OCI-LY1 (cell line): ENCODE data around the gene CENPO.
A peak's percentile ranks its signal among the peaks of the same experiment; 100 is the strongest.

Experiments
- H2AFZ ChIP-seq: fragments of 200-600 bp; sonication (generic), shearing (Covaris generic); 2 replicates; pipeline ENCODE4 v1.6.0; 2014; ENCODE audit warnings: antibody characterized with exemption, mild to moderate bottlenecking, low read length
- H3F3A ChIP-seq: fragments of 200-600 bp; sonication (generic), shearing (Covaris generic); 2 replicates; pipeline ENCODE4 v1.6.0; 2014; ENCODE audit warnings: mild to moderate bottlenecking, antibody characterized with exemption, low read length, moderate library complexity; ENCODE audit not compliant: insufficient read depth
- H3K27ac ChIP-seq: fragments of 200-600 bp; sonication (generic); 2 replicates; pipeline ENCODE4 v1.5.1; 2014; ENCODE audit warnings: low read length, mixed run types, mild to moderate bottlenecking, low read depth; ENCODE audit not compliant: poor library complexity, severe bottlenecking
- H3K27me3 ChIP-seq: fragments of 200-600 bp; sonication (generic); 2 replicates; pipeline ENCODE4 v1.6.0; 2014; ENCODE audit warnings: antibody characterized with exemption, mild to moderate bottlenecking, low read length, moderate library complexity; ENCODE audit not compliant: insufficient read depth
- H3K36me3 ChIP-seq: fragments of 200-600 bp; sonication (generic); 2 replicates; pipeline ENCODE4 v1.6.1; 2014; ENCODE audit warnings: mild to moderate bottlenecking, antibody characterized with exemption, low read length, moderate library complexity, mixed read lengths; ENCODE audit not compliant: insufficient read depth
- H3K4me1 ChIP-seq: fragments of 200-600 bp; sonication (generic); 2 replicates; pipeline ENCODE4 v1.5.1; 2014; ENCODE audit warnings: mild to moderate bottlenecking, low read length, moderate library complexity; ENCODE audit not compliant: insufficient read depth, severe bottlenecking
- H3K4me2 ChIP-seq: fragments of 200-600 bp; sonication (generic), shearing (Covaris generic); 2 replicates; pipeline ENCODE4 v1.6.1; 2014; ENCODE audit warnings: low read length
- H3K4me3 ChIP-seq: fragments of 200-600 bp; sonication (generic); 2 replicates; pipeline ENCODE4 v1.5.1; 2014; ENCODE audit warnings: low read length, low read depth, mild to moderate bottlenecking, mixed read lengths; ENCODE audit not compliant: poor library complexity, severe bottlenecking
- H3K79me2 ChIP-seq: fragments of 200-600 bp; shearing (Covaris generic); 2 replicates; pipeline ENCODE4 v1.6.1; 2016; ENCODE audit warnings: mixed run types, low read length, mixed read lengths; ENCODE audit not compliant: insufficient read depth
- H3K9ac ChIP-seq: fragments of 200-600 bp; sonication (generic), shearing (Covaris generic); 2 replicates; pipeline ENCODE4 v1.6.1; 2014; ENCODE audit warnings: mild to moderate bottlenecking, low read length, mixed read lengths
- H3K9me2 ChIP-seq: fragments of 200-600 bp; sonication (generic), shearing (Covaris generic); 2 replicates; pipeline ENCODE4 v1.6.1; 2014; ENCODE audit warnings: low read depth, mild to moderate bottlenecking, low read length, mixed read lengths
- H3K9me3 ChIP-seq: fragments of 200-600 bp; shearing (Covaris generic); 2 replicates; pipeline ENCODE4 v1.6.1; 2014; ENCODE audit warnings: low read length, mixed read lengths
- H4K20me1 ChIP-seq: fragments of 200-600 bp; sonication (generic), shearing (Covaris generic); 2 replicates; pipeline ENCODE4 v1.6.0; 2016; ENCODE audit warnings: mild to moderate bottlenecking, low read length; ENCODE audit not compliant: insufficient read depth
- EZH2 ChIP-seq: fragments of 200-600 bp; sonication (generic), shearing (Covaris generic); IDR thresholded peaks from 2 replicates; pipeline ENCODE4 v1.8.0; 2017; ENCODE audit warnings: borderline replicate concordance, mixed run types, mild to moderate bottlenecking, antibody characterized with exemption, low read length, moderate library complexity, mixed read lengths
- TF ChIP-seq, protein P1 (sequence below): fragments of 200-600 bp; sonication (generic), shearing (Covaris generic); IDR thresholded peaks from 2 replicates; pipeline ENCODE4 v1.5.1; 2017; ENCODE audit warnings: mild to moderate bottlenecking, antibody characterized with exemption, low read length, moderate library complexity, mixed read lengths

CENPO gene

DNA sequence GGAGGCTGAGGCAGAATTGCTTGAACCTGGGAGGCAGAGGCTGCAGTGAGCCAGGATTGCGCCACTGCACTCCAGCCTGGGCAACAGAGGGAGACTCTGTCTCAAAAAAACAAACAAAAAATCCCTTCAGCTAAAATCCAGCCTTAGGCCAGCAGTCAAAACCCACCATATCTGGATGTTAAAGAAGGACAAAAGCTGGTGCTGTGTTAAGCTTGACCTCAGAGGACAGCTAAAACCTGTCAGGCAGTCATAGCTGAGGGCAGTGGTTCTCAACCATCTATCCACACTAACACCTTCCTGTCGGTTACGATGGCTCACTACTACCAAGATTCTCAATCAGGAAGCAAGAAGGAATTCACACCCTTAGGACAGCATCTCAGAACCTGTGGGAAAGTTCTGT is 9.6 kb upstream of the CENPO start:
- Histone ChIP-seq H3K9me2 (no peaks in the 10 kb centered on the region), H3K4me1 (peaks cover 15% of the 10 kb centered on the region), H3K4me2 (no peak overlapping the region), H3K4me3 (no peak overlapping the region), H3K27ac (no peak overlapping the region), H2AFZ (no peak overlapping the region), H3K79me2 (no peaks in the 10 kb centered on the region), H4K20me1 (no peaks in the 10 kb centered on the region), H3K9me3 (peaks cover 15% of the 10 kb centered on the region), H3K36me3 (no peaks in the 10 kb centered on the region; the same call in 1 of the 2 replicates), H3K9ac (no peak overlapping the region), H3K27me3 (no peaks in the 10 kb centered on the region), H3F3A (no peaks in the 10 kb centered on the region)
- no peak for TF ChIP-seq EZH2
- TF ChIP-seq, protein P1, sequence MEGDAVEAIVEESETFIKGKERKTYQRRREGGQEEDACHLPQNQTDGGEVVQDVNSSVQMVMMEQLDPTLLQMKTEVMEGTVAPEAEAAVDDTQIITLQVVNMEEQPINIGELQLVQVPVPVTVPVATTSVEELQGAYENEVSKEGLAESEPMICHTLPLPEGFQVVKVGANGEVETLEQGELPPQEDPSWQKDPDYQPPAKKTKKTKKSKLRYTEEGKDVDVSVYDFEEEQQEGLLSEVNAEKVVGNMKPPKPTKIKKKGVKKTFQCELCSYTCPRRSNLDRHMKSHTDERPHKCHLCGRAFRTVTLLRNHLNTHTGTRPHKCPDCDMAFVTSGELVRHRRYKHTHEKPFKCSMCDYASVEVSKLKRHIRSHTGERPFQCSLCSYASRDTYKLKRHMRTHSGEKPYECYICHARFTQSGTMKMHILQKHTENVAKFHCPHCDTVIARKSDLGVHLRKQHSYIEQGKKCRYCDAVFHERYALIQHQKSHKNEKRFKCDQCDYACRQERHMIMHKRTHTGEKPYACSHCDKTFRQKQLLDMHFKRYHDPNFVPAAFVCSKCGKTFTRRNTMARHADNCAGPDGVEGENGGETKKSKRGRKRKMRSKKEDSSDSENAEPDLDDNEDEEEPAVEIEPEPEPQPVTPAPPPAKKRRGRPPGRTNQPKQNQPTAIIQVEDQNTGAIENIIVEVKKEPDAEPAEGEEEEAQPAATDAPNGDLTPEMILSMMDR: no peak

DNA sequence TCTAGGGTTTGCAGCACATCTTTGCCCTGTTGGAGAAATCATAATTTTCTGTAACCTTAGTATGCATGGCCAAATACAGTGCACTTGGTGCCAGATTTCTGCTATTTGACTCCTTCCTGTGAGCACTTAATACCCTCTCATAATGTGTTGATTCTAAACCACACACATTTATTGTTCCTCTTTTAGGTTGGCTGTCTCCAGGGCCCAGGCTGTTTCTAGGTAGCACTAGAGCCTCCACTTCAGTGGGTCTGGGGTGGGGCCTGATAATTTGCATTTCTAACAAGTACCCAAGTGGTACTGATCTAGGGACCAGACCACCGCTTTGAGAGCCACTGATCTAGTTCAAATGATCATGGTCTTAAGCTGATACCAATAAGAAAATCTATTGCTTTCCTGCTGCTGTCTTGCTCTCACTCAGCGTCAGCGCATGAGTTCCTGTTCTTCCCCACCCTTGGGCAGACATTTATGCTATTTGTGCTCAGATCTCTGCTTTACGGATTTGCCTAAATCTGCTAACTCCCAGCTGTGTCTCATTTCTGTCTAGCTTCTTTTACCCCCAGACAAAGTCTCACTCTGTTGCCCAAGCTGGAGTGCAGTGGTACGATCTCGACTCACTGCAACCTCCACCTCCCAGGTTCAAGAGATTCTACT is 7.4 kb upstream of the CENPO start:
- Histone ChIP-seq H3F3A (no peaks in the 10 kb centered on the region), H3K36me3 (no peaks in the 10 kb centered on the region; the same call in 1 of the 2 replicates), H3K27me3 (no peaks in the 10 kb centered on the region), H3K9me2 (no peaks in the 10 kb centered on the region), H2AFZ (peak overlapping the region; percentile 39; the same call in 1 of the 2 replicates), H3K4me3 (peak overlapping the region; percentile 34), H3K4me1 (peaks cover 15% of the 10 kb centered on the region), H3K27ac (peak overlapping the region; percentile 85), H3K9me3 (peaks cover 15% of the 10 kb centered on the region), H3K4me2 (peak overlapping the region; percentile 56), H3K79me2 (no peaks in the 10 kb centered on the region), H4K20me1 (no peaks in the 10 kb centered on the region), H3K9ac (peak overlapping the region; percentile 26; the same call in 1 of the 2 replicates)
- TF ChIP-seq EZH2: no peak
- TF ChIP-seq, protein P1: no peak

DNA sequence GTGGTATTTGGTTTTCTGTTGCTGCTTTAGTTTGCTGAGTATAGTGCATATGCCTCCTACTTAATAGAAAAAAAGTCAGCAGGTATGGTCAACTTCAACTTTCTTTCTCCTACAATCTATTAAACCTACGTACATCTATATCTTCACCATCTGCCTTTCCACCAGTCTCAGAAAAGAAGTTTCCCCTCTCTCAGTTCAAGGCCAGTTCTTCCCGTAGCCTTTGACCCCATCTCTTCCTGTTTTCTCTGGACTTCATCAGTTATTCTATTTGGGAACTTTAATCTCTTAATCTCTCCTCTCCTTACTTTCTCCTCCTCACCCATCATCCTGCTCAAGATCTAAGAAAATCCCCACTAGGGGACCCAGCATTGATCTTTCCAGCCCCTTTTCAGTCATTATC is 5.7 kb upstream of the CENPO start:
- Histone ChIP-seq H3K4me3 (no peak overlapping the region), H3K27ac (peak overlapping the region; percentile 85), H3K9me3 (peaks cover 15% of the 10 kb centered on the region), H3K9me2 (no peaks in the 10 kb centered on the region), H3K27me3 (no peaks in the 10 kb centered on the region), H3K4me2 (no peak overlapping the region), H3K36me3 (no peaks in the 10 kb centered on the region; the same call in 1 of the 2 replicates), H3K4me1 (peaks cover 28% of the 10 kb centered on the region), H3K9ac (no peak overlapping the region), H3K79me2 (no peaks in the 10 kb centered on the region), H4K20me1 (no peaks in the 10 kb centered on the region), H2AFZ (no peak overlapping the region), H3F3A (no peaks in the 10 kb centered on the region)
- TF ChIP-seq, protein P1: no peak
- TF ChIP-seq EZH2: no peak
